GM23338 (cell line): ENCODE results near the gene SYT5. TPM values are rescaled to one million over a fixed set of nuclear protein-coding genes. Genes with fewer than 3 reads are reported as not detected.

Source experiments
- ATAC-seq: fragments of 200-7000 bp; cut with Tn5 transposase; 3 replicates; pipeline ENCODE4 v1.9.1; 2020
- DNase-seq: peaks from one replicate; pipeline ENCODE4 v3.0.0-alpha.2; 2015; ENCODE audit warnings: low spot score
- H2AFZ ChIP-seq: fragments of 200-600 bp; sonication (generic); 2 replicates; pipeline ENCODE4 v1.8.0; 2016; ENCODE audit warnings: antibody characterized with exemption, mild to moderate bottlenecking, moderate library complexity
- H3F3A ChIP-seq: fragments of 200-600 bp; sonication (generic); replicated peaks from 2 replicates; pipeline ENCODE4 v1.8.0; 2017; ENCODE audit warnings: antibody characterized with exemption, mixed run types, low read depth
- H3K27ac ChIP-seq: fragments of 200-600 bp; sonication (generic); 2 replicates; pipeline ENCODE4 v1.6.1; 2016; ENCODE audit warnings: low read depth
- H3K27me3 ChIP-seq: fragments of 200-600 bp; sonication (generic); 2 replicates; pipeline ENCODE4 v1.8.0; 2016; ENCODE audit warnings: mild to moderate bottlenecking, mixed run types, moderate library complexity; ENCODE audit not compliant: insufficient read depth
- H3K36me3 ChIP-seq: fragments of 200-600 bp; sonication (generic); 2 replicates; pipeline ENCODE4 v1.8.0; 2016; ENCODE audit warnings: mild to moderate bottlenecking; ENCODE audit not compliant: insufficient read depth
- H3K4me1 ChIP-seq: fragments of 200-600 bp; sonication (generic); 2 replicates; pipeline ENCODE4 v1.8.0; 2016; ENCODE audit warnings: mild to moderate bottlenecking, moderate library complexity; ENCODE audit not compliant: insufficient read depth
- H3K4me2 ChIP-seq: fragments of 200-600 bp; sonication (generic); 2 replicates; pipeline ENCODE4 v1.7.1; 2017; ENCODE audit warnings: mixed run types
- H3K4me3 ChIP-seq: fragments of 200-600 bp; sonication (generic); 2 replicates; pipeline ENCODE4 v1.6.1; 2016; ENCODE audit warnings: mixed run types
- H3K79me2 ChIP-seq: fragments of 200-600 bp; sonication (generic); replicated peaks from 2 replicates; pipeline ENCODE4 v1.8.0; 2017; ENCODE audit warnings: mild to moderate bottlenecking; ENCODE audit not compliant: insufficient read depth
- H3K9me2 ChIP-seq: fragments of 200-600 bp; sonication (generic); 2 replicates; pipeline ENCODE4 v1.8.0; 2017; ENCODE audit not compliant: insufficient read depth
- H4K20me1 ChIP-seq: fragments of 200-600 bp; sonication (generic); replicated peaks from 2 replicates; pipeline ENCODE4 v1.8.0; 2017; ENCODE audit warnings: mild to moderate bottlenecking; ENCODE audit not compliant: insufficient read depth
- H3K27ac Mint-ChIP-seq: 2 replicates; pipeline ENCODE4 v1.8.0; 2020; ENCODE audit warnings: inconsistent platforms, mild to moderate bottlenecking, moderate library complexity, mixed read lengths
- H3K27me3 Mint-ChIP-seq: 3 replicates; pipeline ENCODE4 v1.8.0; 2022; ENCODE audit warnings: low read depth, mild to moderate bottlenecking, moderate library complexity, mixed read lengths, inconsistent platforms; ENCODE audit not compliant: insufficient read depth, poor library complexity
- H3K36me3 Mint-ChIP-seq: 3 replicates; pipeline ENCODE4 v1.8.0; 2021; ENCODE audit warnings: low read depth, mild to moderate bottlenecking, inconsistent platforms, moderate library complexity, mixed read lengths
- H3K4me1 Mint-ChIP-seq: 3 replicates; pipeline ENCODE4 v1.8.0; 2020; ENCODE audit warnings: mild to moderate bottlenecking, inconsistent platforms, mixed read lengths
- H3K4me3 Mint-ChIP-seq: 3 replicates; pipeline ENCODE4 v1.8.0; 2021; ENCODE audit warnings: moderate library complexity, mild to moderate bottlenecking, inconsistent platforms, mixed read lengths
- H3K9me3 Mint-ChIP-seq: 3 replicates; pipeline ENCODE4 v1.8.0; 2020; ENCODE audit warnings: moderate library complexity, mild to moderate bottlenecking, inconsistent platforms, mixed read lengths
- CTCF ChIP-seq, 2 experiments: fragments of 200-600 bp in 1 of 2; sonication (generic) in 1 of 2; conservative IDR thresholded peaks; 2 replicates each; pipeline versions ENCODE4 v1.5.1 to v1.6.1; 2016 to 2017; ENCODE audit warnings: antibody characterized with exemption in 2 of 2, low read depth in 2 of 2, mild to moderate bottlenecking in 2 of 2, moderate library complexity in 1 of 2
- EZH2 ChIP-seq: fragments of 200-600 bp; sonication (generic); IDR thresholded peaks from one replicate; pipeline ENCODE4 v1.8.0; 2017; ENCODE audit warnings: antibody characterized with exemption, mild to moderate bottlenecking, low read depth; ENCODE audit not compliant: unreplicated experiment
- EZH2phosphoT487 ChIP-seq: fragments of 200-600 bp; sonication (generic); IDR thresholded peaks from one replicate; pipeline ENCODE4 v1.8.1; 2018; ENCODE audit warnings: antibody characterized with exemption; ENCODE audit not compliant: unreplicated experiment
- JUNB ChIP-seq: IDR thresholded peaks from one replicate; pipeline ENCODE4 v1.6.1; 2016; ENCODE audit warnings: antibody characterized with exemption; ENCODE audit not compliant: unreplicated experiment
- NANOG ChIP-seq: IDR thresholded peaks from 2 replicates; pipeline ENCODE4 v1.6.1; 2016; ENCODE audit warnings: antibody characterized with exemption, borderline replicate concordance
- POLR2AphosphoS5 ChIP-seq: IDR thresholded peaks from 2 replicates; pipeline ENCODE4 v1.6.1; 2016; ENCODE audit warnings: antibody characterized with exemption, low read depth
- ZNF114 ChIP-seq: fragments of 250-450 bp; sonication (Bioruptor Pico); IDR thresholded peaks from 2 replicates; pipeline ENCODE4 v1.5.0; 2020; ENCODE audit warnings: mild to moderate bottlenecking, moderate library complexity
- ZNF331 ChIP-seq: fragments of 250-450 bp; sonication (Bioruptor Pico); IDR thresholded peaks from 2 replicates; pipeline ENCODE4 v1.5.0; 2020; ENCODE audit warnings: low read depth, mild to moderate bottlenecking, moderate library complexity
- polyA plus RNA-seq: library from polyadenylated mRNA; unstranded; fragments of >200 nt; fragmentation: Nextera tagmentation; extraction: Ambion mirVana; gene quantifications from 2 replicates; pipeline ENCODE4 v1.2.1, GENCODE V29; 2016
- total RNA-seq: library from RNA; depleted of rRNA; stranded (reverse); fragments of >200 nt; shearing (Covaris generic); gene quantifications from 2 replicates; pipeline ENCODE4 v1.2.3, GENCODE V29; 2014
- TF ChIP-seq, protein P1 (sequence below): fragments of 250-450 bp; sonication (Bioruptor Pico); IDR thresholded peaks from 2 replicates; pipeline ENCODE4 v1.5.0; 2020; ENCODE audit warnings: mild to moderate bottlenecking, moderate library complexity

Gene SYT5
- total and polyA plus RNA-seq, 2 experiments from 2014 or later: 2.1 to 4.7 TPM

DNA sequence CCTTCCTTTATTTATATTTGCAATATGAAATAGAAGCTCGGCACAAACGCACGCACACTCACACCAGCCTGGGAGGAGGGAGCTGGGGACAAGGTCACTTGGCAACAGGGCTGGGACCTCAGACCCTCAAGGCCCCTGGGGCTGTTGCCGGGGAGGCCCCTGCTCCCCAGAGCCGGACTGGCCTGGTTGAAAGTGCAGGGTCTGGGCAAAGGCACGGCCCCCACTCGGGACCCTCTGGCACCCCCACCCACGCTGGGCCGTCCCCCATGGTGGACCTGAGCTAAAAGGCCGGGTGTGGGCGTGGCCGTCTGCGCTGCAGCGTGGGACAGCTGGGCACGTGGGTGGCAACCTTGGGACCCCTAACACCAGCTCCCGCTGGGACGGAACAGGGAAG, 49.7 kb upstream of the SYT5 start (continued):
- TF ChIP-seq, protein P1, sequence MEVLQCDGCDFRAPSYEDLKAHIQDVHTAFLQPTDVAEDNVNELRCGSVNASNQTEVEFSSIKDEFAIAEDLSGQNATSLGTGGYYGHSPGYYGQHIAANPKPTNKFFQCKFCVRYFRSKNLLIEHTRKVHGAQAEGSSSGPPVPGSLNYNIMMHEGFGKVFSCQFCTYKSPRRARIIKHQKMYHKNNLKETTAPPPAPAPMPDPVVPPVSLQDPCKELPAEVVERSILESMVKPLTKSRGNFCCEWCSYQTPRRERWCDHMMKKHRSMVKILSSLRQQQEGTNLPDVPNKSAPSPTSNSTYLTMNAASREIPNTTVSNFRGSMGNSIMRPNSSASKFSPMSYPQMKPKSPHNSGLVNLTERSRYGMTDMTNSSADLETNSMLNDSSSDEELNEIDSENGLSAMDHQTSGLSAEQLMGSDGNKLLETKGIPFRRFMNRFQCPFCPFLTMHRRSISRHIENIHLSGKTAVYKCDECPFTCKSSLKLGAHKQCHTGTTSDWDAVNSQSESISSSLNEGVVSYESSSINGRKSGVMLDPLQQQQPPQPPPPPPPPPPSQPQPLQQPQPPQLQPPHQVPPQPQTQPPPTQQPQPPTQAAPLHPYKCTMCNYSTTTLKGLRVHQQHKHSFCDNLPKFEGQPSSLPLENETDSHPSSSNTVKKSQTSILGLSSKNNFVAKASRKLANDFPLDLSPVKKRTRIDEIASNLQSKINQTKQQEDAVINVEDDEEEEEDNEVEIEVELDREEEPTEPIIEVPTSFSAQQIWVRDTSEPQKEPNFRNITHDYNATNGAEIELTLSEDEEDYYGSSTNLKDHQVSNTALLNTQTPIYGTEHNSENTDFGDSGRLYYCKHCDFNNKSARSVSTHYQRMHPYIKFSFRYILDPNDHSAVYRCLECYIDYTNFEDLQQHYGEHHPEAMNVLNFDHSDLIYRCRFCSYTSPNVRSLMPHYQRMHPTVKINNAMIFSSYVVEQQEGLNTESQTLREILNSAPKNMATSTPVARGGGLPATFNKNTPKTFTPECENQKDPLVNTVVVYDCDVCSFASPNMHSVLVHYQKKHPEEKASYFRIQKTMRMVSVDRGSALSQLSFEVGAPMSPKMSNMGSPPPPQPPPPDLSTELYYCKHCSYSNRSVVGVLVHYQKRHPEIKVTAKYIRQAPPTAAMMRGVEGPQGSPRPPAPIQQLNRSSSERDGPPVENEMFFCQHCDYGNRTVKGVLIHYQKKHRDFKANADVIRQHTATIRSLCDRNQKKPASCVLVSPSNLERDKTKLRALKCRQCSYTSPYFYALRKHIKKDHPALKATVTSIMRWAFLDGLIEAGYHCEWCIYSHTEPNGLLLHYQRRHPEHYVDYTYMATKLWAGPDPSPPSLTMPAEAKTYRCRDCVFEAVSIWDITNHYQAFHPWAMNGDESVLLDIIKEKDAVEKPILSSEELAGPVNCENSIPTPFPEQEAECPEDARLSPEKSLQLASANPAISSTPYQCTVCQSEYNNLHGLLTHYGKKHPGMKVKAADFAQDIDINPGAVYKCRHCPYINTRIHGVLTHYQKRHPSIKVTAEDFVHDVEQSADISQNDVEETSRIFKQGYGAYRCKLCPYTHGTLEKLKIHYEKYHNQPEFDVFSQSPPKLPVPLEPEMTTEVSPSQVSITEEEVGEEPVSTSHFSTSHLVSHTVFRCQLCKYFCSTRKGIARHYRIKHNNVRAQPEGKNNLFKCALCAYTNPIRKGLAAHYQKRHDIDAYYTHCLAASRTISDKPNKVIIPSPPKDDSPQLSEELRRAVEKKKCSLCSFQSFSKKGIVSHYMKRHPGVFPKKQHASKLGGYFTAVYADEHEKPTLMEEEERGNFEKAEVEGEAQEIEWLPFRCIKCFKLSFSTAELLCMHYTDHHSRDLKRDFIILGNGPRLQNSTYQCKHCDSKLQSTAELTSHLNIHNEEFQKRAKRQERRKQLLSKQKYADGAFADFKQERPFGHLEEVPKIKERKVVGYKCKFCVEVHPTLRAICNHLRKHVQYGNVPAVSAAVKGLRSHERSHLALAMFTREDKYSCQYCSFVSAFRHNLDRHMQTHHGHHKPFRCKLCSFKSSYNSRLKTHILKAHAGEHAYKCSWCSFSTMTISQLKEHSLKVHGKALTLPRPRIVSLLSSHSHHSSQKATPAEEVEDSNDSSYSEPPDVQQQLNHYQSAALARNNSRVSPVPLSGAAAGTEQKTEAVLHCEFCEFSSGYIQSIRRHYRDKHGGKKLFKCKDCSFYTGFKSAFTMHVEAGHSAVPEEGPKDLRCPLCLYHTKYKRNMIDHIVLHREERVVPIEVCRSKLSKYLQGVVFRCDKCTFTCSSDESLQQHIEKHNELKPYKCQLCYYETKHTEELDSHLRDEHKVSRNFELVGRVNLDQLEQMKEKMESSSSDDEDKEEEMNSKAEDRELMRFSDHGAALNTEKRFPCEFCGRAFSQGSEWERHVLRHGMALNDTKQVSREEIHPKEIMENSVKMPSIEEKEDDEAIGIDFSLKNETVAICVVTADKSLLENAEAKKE: no peak
- TF ChIP-seq EZH2 (no peak), POLR2AphosphoS5 (no peak), ZNF114 (no peak), EZH2phosphoT487 (no peak)

DNA sequence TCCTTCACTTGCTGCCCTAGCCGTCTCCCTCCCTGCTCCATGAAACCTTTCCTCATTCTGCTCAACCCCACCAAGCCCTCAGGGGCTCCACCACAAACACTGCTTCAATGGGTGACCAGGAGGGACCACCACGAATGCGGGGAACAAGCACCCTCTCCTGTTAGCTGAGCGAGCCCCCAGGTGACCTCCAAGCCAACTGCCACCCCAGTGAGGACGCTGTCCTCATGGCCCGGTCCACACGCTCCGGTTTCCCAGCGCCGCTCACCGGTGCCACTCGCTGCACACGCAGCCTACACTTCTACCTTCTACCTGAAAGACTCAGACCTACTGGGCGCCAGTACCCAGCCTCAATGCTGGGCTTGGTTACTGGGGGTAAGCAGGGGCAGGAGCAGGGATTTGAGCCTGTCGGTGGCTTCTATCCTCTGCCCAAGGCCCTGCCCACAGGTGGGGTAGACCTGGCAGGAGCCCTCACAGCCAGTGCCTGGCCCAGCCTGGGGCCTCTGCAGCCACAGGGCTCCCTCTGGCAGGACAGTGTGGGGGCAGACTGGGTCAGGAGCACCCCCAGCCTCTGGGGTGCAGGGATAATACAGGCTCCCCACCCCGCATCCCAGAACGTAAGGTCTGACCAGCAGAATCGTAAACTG, 49.2 kb upstream of the SYT5 start:
- Histone ChIP-seq H3K4me2 (no peak overlapping the region), H3K27me3 (no peaks in the 10 kb centered on the region), H3F3A (no peaks in the 10 kb centered on the region), H3K4me3 (no peak overlapping the region), H4K20me1 (peaks cover 3% of the 10 kb centered on the region), H2AFZ (no peak overlapping the region), H3K79me2 (no peaks in the 10 kb centered on the region), H3K27ac (no peak overlapping the region), H3K9me2 (no peaks in the 10 kb centered on the region), H3K36me3 (no peaks in the 10 kb centered on the region; the same call in 1 of the 2 replicates), H3K4me1 (no peaks in the 10 kb centered on the region)
- no peaks in the 10 kb centered on the region for H3K9me3 Mint-ChIP-seq
- no peak overlapping the region; the same call in 2 of the 3 replicates for H3K4me3 Mint-ChIP-seq
- peaks cover 11% of the 10 kb centered on the region for H3K27me3 Mint-ChIP-seq
- H3K36me3 Mint-ChIP-seq: peaks cover 25% of the 10 kb centered on the region
- DNase-seq (no peak), ATAC-seq (no peak)
- peaks cover 4% of the 10 kb centered on the region; the same call in 2 of the 3 replicates for H3K4me1 Mint-ChIP-seq
- H3K27ac Mint-ChIP-seq: no peak overlapping the region
- TF ChIP-seq EZH2phosphoT487 (no peak), JUNB (no peak), ZNF331 (no peak), POLR2AphosphoS5 (no peak), EZH2 (no peak), CTCF (conservative IDR thresholded peaks at IDR 0.05; ENCODE audit: low read depth in 2 of 2) (no peak), NANOG (no peak)
